GM15510 (cell line): ENCODE data around the gene DSTYK.

Experiments used
- POLR2A ChIP-seq: IDR thresholded peaks from 3 replicates; pipeline ENCODE4 v1.6.1; 2011; ENCODE audit warnings: borderline replicate concordance; ENCODE audit not compliant: insufficient read length; ENCODE audit errors: extremely low read depth

Gene DSTYK

DNA sequence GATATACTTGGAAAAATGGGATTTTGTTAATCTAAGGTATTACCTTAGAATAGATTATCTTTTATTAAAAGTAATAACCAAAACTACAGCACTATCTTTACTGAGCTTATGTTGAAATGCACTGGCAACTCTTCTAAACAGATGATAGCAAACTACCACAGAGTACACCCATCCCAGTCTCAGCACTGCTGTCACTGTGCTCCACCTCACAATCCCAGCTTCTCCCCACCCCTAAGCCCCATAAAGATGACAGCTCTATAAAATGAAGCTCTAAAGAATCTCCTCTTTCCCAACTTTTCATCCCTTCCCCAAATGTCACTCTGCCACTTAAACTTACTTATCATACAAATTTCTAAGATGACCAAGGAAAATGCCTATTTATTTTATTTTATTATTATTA is 6.4 kb downstream of the DSTYK start:
- TF ChIP-seq POLR2A: no peak

GRCh38 chr1:205204552-205204951 is 7.0 kb downstream of the DSTYK start:
- no peak for TF ChIP-seq POLR2A

DNA sequence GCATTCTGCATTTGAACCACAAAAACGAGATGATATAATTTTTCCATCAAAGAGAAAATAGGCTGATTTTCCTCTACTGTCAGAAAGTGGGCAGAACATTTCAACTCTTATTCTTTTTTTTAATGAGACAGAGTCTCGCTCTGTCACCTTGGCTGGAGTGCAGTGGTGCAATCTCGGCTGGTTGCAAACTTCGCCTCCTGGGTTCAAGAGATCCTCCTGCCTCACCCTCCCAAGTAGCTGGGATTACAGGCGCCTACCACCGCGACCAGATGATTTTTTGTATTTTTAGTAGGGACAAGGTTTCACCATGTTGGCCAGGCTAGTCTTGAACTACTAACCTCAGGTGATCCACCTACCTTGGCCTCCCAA is 11.6 kb downstream of the DSTYK start:
- no peak for TF ChIP-seq POLR2A

DNA sequence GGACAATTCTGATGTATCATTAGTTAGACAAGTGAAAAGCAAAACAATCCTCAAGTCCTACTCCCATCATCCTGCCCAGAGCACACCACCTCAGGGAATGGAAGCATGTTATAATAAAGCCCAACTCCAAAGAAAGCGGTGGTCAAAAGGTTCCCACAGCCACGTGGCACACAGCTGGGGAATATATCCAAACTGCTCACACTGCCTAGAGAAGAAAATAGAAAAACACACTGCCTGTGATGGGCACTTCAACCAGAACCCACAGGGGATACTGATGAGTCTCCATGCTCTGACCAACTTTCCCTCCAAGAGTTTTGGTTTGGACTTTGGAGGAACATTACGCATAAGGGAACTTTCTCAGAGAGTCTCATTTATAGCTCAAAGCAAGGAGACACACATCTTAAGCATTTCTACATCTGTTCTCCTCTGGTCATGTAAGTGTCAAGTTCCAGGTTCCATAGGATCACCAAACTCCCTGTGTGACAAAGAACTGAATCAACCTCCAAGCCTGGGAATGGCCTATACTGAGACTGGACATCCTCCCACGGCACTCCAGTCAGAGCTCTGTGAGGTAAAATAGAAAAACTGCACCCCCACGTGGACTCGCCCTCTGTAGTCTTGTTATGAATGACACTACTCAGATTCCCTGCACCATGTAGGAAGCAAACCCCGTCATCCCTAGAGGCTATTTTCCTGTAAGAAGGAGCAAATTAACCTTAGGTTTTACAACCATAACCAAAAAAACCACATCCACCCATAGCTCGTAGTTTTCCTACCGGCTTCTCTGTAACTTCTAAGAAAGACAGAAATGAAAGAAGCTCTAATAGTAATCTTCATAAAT is 12.2 kb downstream of the DSTYK start:
- TF ChIP-seq POLR2A: no peak

DNA sequence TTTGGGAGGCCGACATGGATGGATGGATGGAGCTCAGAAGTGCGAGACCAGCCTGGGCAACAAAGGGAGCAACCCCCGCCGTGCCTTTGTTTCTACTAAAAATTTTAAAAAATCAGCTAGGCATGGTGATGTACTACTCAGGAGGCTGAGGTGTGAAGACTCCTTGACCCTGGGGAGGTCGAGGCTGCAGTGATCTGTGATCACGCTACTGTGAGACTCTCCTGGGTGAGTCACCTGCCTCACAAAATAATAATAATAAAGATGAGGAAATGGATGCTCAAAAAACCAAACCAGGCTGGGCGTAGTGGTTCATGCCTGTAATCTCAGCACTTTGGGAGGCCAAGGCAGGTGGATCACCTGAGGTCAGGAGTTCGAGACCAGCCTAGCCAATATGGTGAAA is 19.2 kb downstream of the DSTYK start:
- no peak for TF ChIP-seq POLR2A

- no peak for TF ChIP-seq POLR2A
These were observed 19.9 kb downstream of the DSTYK start for GRCh38 chr1:205191622-205192021.

DNA sequence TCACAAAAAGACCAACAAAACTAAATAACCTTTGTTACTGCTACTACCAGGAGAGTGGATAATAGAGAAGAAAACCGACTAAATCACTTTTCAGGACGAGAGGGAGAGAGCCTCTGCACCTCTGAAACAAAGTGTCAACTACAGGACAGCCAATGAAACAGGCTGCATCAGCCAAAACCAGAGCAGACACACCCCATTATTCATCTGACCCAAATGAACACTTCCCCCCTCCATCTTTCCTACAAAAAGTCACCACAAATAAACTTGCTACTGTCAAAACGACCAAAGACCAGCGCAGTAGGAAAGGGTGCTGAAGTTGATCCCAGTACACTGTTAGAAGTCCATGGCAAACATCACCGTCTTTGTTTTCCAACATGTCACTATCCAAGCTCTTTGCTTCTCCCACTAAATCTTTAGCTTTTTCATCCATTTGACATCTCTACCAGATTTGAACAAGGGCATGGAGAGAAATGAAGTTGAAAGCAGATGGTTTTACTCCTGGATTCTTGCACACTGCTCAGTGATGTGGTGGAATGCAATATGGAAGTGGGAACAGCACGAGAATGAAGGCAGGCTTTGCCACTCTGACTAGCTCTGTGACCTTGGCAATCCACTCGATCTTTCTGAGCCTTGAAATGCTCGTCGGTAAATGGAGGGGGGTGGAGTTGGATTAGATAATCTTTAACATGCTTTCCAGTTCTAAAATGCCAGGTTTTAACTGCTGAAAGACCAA is 20.5 kb downstream of the DSTYK start:
- no peak for TF ChIP-seq POLR2A

DNA sequence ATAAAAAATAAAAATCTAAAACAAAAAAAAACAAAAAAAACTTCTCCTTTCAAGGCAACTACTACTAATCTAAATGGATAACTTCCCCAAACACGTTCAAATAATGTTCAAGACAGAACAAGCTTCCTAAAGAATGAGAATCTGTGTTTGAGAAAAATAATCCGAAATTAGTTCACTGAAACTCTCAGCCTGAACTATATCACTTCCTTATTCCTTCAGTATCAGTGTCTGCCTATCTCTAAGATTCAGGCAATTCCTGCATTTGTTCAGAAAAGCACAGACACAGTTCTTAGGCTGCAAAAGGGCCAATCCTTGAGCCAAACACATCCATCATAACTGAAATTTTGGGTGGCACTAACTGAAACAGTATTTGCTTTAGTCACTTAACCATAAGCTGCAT is 22.4 kb downstream of the DSTYK start:
- no peak for TF ChIP-seq POLR2A

- no peak for TF ChIP-seq POLR2A
These were observed 22.9 kb downstream of the DSTYK start for GRCh38 chr1:205188596-205188995.

GRCh38 chr1:205188098-205188497 is 23.4 kb downstream of the DSTYK start:
- TF ChIP-seq POLR2A: no peak

- TF ChIP-seq POLR2A: no peak
These were observed 24.1 kb downstream of the DSTYK start for GRCh38 chr1:205187420-205187819.

GRCh38 chr1:205186191-205186590 is 25.3 kb downstream of the DSTYK start:
- no peak for TF ChIP-seq POLR2A

DNA sequence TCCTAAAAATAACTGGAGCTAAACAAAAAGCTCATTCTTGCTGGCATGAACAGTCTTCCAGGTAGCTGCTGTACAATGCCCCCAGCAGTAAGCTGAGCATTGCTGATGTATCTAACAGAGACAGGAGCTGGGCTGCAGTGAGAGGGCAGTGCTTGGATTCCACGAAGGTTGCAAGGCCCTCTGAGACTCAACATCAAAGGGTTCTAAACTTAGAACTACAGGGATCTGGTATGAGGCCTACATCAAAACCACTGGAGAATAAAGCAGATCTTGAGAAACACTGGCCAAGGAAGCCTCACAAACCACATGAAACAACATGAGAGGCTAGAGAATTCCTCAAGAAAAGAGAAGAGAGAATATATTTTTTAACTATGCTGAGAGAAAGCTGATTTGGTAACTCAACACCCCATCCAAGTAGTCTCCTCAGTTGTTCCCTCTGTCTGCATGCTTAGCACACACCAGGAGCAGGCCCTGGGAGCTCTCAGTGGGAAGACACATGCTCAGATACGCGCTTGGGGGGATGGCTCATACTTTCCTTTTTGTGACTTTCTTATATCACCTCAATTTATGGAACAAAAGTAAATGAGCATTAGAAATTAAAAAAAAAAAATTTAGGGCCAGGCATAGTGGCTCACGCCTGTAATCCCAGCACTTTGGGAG is 27.7 kb downstream of the DSTYK start:
- no peak for TF ChIP-seq POLR2A

GRCh38 chr1:205182930-205183329 is 28.6 kb downstream of the DSTYK start:
- no peak for TF ChIP-seq POLR2A

DNA sequence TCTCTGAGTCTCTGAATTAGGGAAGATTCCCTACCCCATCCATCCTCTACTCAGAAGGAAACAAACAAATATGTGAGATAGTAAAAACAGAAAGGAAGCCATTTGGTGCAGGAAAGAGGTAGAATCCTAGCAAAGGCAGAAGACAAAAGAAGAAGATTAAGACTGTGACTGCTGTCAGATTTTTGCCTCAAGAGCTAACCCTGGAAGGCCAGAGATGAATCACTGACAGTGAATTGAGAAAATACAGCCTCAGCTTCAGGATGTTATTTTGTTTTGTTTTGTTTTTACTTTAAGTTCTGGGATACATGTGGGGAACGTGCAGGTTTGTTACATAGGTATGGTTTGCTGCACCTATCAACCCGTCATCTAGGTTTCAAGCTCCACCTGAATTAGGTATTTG is 31.7 kb downstream of the DSTYK start:
- TF ChIP-seq POLR2A: no peak
